Sciatic nerve (tissue), 2 donors: ENCODE results near the gene COL18A1. TPM values are rescaled to one million over a fixed set of nuclear protein-coding genes. Genes with fewer than 3 reads are reported as not detected.
"Not testable (repeated sequence)": the region's sequence is repeated elsewhere in the genome, so short reads cannot be mapped to it uniquely, and the experiment has no call there.

Experiments used
- ATAC-seq: fragments of 200-7000 bp; cut with Tn5 transposase; one replicate; pipeline ENCODE4 v1.9.1; 2020; ENCODE audit warnings: mild to moderate bottlenecking, moderate library complexity
- DNase-seq: peaks from one replicate; pipeline ENCODE4 v3.0.0-alpha.2; 2020; ENCODE audit warnings: low spot score
- intact Hi-C: fragments of 100-400 bp; cut with DNase I; formaldehyde crosslinking; loops from one replicate; pipeline ENCODE4 v1.14.2; 2022
- total RNA-seq: library from RNA; stranded (reverse); fragmentation: NEBNext Ultra II Directional; extraction: Animal tissue kit (Norgen Biotek cat#: 25700); gene quantifications from one replicate; pipeline ENCODE4 v1.2.1, GENCODE V29; 2021
- donor health status: DM: no; HTN: no; CAD: no.
- donor health status: DM: no; HTN: no; CAD: no.

Gene COL18A1
- total RNA-seq, 1 donor from 2014 or later: 129 TPM

DNA sequence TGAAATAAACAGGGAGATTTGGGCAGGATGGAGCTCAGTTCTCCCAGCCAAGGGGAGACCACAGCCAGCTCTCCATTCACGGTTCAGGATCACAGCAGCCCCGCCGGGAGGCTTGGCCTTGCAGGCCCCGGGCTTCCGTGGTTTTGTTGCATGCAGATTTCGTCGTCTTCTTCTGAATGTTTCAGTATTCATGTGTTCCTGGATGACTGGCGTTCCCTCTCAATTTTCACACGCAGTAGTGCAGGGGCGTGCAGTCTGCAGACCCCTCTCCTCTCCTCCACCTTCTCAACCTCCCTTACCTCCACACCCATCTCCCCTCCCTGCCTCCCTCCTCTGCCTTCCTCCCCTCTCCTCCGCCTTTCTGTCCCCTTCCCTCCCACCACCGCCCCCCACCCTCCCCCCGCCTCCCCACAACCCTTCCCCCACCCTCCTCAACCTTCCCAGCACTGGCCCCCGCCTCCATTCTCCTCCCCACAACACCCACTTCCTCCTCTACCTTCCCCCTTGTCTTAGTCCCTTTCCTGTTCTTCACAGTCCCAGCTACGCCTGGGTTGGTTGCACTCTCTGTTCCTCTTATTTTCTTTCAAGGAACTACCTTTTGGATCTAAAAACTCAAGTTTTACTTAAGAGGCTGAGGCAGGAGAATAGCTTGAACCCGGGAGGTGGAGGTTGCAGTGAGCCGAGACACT, 145.7 kb downstream of the COL18A1 start:
- no peak for ATAC-seq
- peak; percentile 57 for DNase-seq

DNA sequence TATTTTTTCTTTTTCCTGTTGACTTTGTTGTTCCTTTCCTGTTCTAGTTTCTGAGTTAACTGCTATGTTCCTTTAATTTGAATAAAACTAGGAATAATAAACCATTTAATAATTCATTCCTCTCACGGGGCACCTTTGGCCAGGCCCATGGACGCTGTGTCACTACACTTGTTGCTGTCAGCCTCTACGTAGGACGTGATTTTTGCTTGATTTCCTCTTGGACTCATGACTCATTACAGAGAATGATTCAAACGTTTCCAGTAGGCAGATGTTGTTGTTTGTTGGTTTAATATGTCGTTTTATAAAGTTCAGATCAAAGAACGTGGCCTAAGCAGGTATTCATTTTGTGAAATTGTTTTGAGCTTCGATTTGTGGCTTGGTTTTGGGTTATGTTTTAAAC, 146.4 kb downstream of the COL18A1 start:
- ATAC-seq (no peak), DNase-seq (peak; percentile 51)

More for the DNA sequence above, 145.7 kb downstream of the COL18A1 start:
- intact Hi-C loops: no loop called here

DNA sequence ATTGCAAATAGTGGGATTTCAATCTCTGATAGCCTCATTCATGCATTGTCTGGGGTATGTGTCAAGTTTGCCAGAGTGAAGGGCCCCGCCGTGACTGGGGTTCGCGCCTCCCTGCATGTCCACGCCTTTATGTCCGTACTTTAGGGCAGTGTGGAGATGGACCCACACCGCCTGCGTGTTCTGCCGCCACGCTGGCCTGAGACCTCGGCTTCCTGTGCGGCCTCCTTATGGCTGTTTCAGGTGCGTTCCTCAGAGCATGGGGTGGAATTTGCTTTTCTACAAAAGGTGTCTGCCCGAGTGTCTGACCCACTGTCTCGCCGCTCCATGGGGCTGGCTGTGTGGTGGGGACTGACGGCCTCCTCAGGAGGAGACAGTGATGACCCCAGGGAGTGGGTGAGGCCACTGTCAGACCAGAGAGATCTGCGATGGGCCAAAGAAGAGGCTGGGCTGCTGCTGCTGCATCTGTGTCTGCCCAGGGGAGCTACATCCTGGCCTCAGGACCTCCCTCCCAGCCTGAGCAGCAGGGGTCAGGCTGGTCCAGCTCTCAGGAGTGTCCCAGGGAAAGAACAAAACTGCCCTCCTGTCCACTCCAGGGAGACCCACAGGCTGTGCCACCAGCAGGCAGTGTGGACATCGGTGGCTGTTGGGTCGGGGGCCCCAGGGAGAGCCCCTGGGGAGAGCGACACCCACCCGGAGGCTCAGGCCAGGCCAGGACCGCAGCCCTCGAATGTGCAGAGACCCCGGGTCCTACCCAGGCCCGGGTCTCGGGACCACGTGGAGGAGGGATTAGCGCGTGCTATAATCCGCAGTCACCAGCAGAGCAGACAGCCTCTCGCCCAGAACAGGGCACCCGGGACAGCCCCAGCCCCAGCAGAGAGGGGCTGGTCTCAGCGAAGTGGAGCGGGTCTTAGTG, 147.1 kb downstream of the COL18A1 start:
- DNase-seq: peak; percentile 55
- ATAC-seq: no peak
- intact Hi-C loops: no loop called here

More for the DNA sequence above, 146.4 kb downstream of the COL18A1 start:
- intact Hi-C loops: no loop called here

DNA sequence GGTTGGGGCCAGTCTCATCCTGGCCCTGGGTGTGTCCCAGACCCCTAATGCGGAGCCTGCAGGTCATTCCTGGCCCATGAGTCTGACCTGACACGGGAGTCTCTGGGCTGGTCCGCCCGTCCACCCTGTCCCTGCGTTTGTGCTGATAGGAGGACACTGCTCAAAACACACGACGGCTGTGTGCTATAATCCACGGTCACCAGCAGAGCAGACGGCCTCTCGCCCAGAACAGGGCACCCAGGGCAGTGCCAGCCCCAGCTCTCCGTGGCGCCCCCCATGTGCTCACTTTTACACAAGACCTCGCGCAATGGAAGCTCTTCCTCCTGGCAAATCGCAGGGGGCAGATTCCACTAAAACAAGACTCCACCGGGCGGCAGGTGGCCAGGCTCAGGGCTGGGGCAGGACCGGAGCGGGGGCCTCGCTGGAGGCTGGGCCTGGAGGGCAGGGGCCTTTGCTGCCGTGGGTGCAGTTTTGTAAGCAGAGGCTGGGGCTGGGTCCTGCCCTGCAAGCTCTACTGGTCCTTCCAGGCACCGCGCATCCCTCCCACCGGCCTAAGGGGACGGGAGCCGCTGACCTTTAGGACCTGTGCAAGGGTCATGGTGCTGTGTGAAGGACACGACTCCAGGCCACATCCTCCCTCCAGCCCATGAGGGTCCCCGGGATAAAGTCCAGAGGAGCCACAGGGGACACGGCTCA, 147.9 kb downstream of the COL18A1 start:
- intact Hi-C loops: no loop called here
- ATAC-seq (no peak), DNase-seq (peak; percentile 54)

DNA sequence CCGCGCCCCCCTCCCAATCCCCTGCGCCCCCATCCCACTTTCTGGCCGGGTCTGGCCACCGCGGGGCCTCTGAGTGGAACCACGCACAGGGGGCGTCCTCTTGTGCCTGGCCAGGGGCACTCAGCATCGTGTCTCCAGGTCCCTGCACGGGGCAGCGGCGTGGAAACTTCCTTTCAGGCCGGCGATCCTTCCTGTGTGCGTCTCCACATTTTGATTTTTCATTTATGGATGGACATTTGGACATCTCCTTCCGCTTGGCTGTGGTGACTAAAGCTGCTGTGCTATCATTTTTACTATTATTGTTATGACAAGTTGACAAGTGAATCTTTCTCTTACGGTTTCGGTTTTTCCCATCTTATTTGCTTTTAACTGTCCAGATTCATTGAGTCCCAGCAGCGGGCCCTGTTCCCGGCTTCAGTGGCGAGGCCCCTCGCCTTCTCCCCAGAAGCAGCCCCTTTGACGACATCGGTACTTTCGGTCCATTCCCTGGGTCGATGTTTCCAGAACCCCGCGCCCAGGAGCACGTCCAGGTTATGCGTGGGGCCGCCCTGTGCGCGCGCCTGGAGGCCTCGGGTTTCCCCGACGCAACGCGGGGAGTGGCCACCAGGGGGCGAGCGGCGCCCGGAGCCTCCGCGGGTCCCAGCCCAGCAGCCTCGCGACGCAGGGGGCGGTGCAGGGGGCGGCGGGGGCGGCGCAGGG, 149.7 kb downstream of the COL18A1 start:
- intact Hi-C loops: loop anchor here (5.0 kb wide), 2 partner anchors 43 to 263 kb away; no protein-coding TSS in a partner anchor
- ATAC-seq: peak; percentile 81

DNA sequence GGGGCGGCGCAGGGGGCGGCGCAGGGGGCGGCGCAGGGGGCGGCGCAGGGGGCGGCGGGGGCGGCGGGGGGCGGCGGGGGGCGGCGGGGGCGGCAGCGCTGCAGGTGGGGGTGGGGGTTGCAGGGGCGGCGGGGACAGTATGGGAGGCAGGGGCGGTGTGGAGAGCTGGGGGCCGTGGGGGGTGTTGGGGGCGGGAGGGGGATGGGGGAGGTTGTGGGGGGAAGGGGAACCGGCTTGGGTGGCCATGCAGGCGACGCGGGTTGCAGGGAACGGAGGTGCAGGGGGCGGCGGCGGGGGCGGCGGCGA, 150.2 kb downstream of the COL18A1 start:
- intact Hi-C loops: loop anchor here (5.0 kb wide), 2 partner anchors 42 to 262 kb away; no protein-coding TSS in a partner anchor
- DNase-seq: no peak
- no peak for ATAC-seq

More for the DNA sequence above, 149.7 kb downstream of the COL18A1 start:
- peak; percentile 93 for DNase-seq

DNA sequence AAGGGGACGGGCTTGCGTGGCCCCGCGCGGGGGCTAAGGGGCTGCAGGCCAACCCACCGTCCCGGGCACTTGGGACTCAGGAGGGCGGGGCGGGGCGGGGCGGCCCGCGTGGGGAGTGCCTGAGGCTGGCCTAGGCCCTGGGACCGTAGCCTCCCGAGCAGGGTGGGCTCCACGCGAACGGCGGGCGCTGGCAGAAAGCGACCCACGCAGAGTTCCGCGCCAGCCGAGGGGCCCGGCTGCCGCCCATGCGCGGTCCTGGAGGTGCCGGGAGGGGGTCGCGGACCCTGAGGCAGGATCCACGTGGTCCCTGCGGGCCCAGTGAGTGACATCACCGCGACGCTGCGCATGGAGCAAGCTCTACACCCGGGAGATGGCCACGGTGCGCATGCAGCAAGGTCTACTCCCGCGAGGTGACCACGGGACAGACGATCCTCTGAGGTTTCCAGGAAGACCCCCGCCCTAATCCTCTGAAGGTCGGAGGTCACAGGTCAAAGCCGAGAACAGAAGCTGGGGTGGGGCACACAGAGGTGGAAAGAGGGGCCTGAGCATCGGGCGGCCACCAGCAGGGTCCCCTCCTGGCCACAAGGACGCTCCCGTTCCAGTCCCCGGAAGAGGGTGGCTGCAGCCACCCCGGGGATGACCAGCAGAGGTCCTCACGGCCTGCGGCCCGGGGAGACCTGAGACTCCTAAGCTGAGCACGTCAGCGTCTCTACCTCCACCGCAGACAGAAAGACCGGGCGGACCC, 150.8 kb downstream of the COL18A1 start:
- ATAC-seq: peak; percentile 90
- intact Hi-C loops: loop anchor here (5.0 kb wide), 2 partner anchors 42 to 262 kb away; no protein-coding TSS in a partner anchor
- DNase-seq: peak; percentile 88

DNA sequence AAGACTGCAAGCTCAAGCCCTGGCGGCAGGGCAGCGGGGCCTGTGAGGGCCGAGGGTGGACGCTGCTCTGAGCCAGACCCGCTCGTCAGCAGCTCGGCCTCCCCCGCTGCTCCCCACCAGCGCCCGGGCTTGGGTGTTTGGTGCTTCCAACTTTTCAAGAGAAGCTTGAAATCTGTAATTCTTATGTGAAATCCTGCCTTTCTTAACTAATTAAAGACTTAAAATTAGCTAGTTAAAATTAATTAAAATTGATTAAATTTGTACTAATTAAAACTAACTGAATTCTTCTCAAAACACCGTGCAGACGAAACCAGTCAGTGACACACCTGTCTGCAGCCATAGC, 151.3 kb downstream of the COL18A1 start:
- ATAC-seq (no peak), DNase-seq (no peak)
- intact Hi-C loops: loop anchor here (5.0 kb wide), 2 partner anchors 41 to 261 kb away; no protein-coding TSS in a partner anchor

DNA sequence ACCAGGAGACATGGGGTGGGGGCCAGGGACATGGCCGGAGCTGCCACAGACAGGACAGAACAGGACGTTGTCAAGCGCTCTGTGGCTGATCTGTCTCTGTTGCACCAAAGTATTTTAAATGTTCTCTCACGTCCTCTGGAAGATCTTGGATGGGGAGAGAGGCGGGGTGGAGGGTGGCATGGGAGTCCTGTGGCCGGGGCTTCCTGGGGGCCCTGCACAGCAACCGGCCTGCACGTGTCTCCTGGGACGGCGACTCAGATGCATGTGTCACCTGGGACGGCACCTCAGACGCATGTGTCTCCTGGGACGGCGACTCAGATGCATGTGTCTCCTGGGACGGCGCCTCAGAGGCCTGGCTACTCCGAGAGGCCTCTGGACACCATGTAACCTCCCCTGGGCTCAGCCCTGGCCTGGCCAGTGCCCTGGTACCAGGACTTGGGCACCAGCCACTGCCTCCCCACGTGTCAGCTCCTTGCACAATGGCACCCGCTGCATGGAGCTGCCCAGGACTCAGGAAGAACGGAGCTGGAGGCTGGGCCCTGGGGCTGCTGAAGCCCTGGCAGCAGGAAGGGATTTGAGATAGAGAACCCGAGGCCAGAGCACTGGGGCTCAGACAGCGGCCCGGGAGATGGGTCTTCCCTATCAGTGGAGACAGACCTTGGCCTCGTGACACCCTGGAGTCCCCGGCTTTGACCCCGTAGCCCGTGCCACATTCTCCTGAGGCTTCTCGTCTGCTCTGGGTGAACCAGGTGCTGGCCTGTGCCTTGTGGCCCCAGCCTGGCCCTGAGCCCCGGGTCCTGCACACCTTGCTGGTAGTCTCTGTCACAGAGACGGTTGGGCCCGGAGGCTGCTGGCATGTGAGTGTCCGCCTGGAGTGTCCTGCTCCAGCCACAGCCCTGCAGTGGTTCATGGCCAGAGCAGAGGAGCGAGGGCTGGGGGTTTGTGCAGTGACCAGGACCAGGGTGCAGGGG, 152.0 kb downstream of the COL18A1 start:
- peak; percentile 36 for ATAC-seq
- intact Hi-C loops: loop anchor here (5.0 kb wide), 2 partner anchors 40 to 260 kb away; no protein-coding TSS in a partner anchor
- DNase-seq: peak; percentile 66

DNA sequence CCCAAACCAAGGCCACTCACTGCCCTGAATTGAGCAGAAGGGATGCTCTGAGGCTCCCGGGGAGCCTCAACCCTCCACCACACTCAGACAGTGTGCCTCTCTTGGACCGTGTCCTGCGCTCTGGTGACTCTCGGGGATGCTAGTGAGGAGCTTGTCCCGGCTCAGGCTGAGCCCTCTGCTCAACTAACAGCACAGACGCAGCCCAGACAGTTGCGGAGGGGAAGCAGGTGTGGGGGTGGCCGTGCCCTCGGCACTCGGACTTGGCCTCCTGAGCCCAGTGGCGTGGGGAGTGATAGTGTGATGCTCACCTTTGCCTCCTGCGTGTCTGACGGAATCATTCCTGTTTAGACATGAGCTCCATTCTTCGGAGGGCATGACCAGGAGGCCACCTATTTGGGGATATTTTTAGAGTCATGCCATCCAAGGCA, 152.7 kb downstream of the COL18A1 start:
- peak; percentile 58 for DNase-seq

DNA sequence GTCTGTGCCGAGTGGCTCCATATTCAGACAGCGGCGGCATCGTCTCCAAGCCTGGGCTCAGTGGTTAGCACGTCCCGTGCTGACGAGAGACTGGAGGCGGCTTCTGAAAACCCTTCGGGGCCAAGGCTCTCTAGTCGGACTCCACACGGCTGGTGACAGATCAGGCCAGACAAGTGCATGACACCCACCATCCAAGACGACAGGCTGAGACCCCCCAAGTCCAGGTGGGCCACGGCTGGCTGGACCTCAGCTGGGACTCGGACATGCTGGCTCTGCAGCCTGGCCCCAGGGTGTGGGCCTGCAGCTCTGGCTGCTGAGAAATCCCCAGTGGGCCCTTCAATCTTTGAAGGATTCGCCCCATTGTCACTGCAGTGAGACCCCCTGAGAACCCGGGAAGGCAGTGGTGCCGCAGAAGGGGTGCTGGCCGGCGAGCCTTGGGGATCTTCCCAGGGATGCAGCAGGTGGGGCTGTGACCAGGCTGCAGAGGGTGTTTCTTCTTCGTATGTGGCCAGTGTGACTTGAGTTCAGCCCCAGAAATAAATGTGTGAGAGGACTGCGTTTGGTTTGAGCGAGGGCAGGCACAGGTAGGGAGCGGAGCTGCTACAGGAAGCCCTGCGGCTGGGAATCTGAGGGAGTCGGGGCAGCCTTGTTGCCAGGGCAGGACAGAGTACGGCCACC, 153.2 kb downstream of the COL18A1 start:
- DNase-seq (peak; percentile 56), ATAC-seq (no peak)
- intact Hi-C loops: loop anchor here (5.0 kb wide), 2 partner anchors 39 to 259 kb away; no protein-coding TSS in a partner anchor

More for the DNA sequence above, 152.7 kb downstream of the COL18A1 start:
- intact Hi-C loops: loop anchor here (5.0 kb wide), 2 partner anchors 40 to 260 kb away; no protein-coding TSS in a partner anchor
- ATAC-seq: no peak

DNA sequence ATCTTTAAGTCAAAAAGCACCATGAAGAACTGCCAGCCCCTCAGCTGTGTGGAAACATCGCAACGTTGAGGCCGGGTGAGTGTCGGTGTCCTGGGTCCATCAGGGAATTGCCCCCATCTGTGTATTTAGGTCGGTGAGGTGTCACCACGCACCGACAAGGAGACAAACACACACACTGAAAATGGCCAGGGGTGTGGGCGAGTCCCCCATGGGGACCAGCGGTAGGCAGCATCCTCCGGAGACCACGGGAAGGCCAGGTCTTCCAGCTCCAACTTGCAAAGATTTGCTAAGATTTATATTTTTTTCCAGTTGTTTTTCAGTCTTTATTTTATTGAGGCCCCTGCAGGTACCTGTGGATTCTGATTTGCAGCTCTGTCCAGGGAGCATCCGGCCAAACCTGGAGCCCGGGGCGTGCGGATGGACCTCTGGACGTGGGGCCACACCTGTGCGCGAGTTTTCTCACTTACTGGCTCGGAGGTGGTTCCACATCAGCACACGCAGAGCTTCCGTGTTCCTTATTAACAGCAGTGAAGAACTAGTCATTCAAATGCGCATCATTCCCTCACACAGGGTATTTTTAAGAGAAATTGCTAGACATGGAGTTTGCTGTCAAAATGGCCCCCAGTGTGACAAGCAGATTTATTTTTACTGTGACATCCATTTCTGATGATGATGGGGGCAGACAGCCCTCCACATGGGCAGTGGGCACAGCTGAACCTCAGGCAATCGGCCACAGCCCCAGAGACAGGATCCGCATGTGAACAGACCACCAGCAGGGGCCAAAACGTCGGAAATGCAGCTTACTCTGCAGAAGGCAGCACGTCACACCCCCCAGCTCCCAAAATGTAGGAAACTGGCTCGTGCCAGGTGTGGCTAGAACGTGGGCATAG, 154.5 kb downstream of the COL18A1 start:
- intact Hi-C loops: loop anchor here (5.0 kb wide), 2 partner anchors 38 to 258 kb away; no protein-coding TSS in a partner anchor
- ATAC-seq: no peak
- peak; percentile 51 for DNase-seq

DNA sequence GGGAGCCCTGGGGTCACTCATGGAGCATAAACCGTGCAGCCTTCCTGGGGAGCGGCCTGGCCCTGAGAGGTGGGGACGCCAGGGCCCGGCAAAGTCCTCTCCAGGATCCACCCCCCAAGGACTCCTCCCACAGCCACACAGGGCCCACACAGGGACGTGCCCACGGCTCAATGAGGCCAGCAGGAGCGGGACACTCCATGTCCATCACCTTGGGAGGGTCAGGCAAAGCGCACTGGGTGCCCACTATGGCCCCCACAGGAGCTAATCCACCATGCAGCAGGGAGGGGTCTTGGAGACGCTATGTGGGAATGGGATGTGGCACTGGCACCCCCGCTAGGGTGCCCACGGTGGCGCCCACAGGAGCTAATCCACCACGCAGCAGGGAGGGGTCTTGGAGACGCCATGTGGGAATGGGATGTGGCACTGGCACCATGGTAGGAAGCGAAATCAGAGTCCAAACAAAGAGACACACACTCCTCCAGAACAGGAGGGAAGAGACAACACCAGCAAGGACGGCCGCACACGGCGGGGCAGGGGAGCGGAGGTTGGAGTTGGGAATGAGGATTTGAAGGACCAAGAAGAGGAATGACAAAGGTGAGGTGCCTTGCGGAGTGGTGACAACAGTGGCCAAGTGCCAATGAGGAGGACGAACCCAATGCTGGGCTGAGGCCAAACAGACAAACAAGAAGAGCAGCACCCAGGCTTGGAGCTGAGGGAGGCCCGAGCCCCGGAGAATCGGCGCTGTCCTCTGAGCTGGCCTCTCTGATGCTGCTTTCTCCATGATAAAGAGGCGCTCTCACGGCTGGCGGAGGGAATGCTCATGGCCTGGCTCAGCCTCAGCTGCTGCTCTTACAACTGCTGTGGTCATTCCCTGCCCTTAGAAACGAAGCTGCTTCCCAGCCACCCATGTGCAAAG, 155.4 kb downstream of the COL18A1 start:
- intact Hi-C loops: no loop called here
- no peak for ATAC-seq

DNA sequence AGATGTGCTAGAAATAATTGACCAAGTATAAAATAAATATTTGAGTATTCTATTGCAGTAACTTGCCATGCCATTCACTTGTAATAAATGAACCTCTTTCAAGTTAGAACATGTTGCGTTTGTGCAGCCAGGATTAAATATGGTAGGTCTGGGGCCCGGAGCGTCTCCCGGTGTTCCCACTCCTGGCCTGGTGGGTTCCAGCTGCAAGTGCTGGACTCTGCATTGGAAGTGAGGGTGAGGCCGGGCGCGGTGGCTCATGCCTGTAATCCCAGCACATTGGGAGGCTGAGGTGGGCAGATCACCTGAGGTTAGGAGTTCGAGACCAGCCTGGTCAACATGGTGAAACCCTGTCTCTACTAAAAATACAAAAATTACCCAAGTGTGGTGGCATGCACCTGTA, 156.3 kb downstream of the COL18A1 start:
- ATAC-seq, intact Hi-C loops: not testable (repeated sequence)
- peak; percentile 36 for DNase-seq

More for the DNA sequence above, 155.4 kb downstream of the COL18A1 start:
- DNase-seq: peak; percentile 54
